ENCODE measurements around the gene GABPB2. TPM values are rescaled to one million over a fixed set of nuclear protein-coding genes. Genes with fewer than 3 reads are reported as not detected.

The GABPB2 gene
- 18.2 TPM for total RNA-seq

DNA sequence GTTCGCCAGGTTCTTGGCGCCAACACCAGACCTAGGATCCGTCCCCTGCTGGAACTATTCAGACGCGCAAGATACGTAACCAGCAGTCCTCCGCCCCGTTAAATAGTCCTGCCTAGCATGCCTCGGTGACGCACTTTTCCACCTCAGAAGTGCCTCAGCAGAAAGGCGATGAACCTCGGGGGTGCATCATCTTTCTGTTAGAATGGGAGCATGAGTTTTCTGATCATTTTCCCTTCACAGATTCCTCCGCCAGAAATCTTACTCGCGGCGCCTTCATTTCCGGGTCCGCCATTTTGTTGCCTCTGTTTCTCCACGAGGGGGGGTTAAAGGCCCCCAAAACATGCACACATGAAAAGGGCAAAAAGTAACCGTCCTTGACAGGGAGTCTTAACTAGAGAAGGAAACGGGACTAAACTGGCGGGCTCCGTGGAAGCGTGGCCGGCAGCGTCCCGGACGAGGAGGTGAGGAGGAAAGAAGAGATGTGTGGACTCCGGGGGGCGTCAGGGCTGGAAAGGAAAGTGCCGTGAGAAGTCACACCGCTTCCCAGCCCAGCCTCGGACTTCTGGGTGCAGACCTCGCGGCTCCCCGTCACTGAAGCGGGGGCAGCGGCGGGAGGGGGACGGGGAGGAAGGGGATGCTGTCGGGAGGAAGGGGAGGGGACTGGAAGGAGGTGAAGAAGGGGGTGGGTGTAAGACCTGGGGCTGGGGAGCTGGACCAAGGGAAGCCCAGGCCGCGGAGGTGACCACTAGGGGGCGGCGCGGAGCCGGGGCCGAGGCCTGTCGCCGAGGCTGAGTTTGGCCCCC is at the start of gene GABPB2:
Gene GABPB2, plus strand, starts transcription at position 288 of the 803 bp plus-strand sequence. CDS start 17,429 bp downstream, outside the sequence.

DNA sequence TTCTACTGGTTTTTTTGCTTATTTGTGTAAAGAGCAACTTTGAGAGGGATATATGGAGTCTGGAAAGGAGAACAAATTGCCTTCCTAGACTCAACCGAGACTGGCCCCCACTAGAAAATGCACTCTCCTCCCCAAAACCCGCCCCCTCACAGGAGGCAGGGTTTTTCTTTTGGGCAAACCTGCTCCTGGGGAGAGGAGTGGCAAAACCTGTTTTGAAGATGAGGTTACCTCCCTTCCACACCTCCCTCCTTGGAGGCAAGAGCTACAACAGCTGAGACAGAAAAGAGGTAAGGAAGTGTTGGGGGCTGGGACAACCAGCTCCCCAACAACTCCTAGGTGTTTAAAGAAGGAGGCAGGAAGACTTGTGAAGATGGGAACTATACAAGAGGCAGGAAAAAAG is 34.2 kb upstream of the GABPB2 start, which contains the start of gene BNIPL:
Gene BNIPL, plus strand, starts transcription at position 231 of the 400 bp plus-strand sequence. Its CDS starts 140 bp downstream, at position 371.

DNA sequence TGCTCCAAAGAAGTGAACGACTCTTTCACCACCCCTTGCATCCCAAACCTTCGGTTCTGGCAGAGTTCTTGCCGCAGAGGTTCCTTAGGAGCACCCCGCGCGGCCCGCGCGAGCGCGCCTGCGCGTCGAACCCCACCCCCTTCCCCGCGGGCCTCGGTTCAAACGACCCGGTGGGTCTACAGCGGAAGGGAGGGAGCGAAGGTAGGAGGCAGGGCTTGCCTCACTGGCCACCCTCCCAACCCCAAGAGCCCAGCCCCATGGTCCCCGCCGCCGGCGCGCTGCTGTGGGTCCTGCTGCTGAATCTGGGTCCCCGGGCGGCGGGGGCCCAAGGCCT is 23.0 kb upstream of the GABPB2 start, which contains the start of gene C1orf56:
Gene C1orf56, plus strand, starts transcription at position 161 of the 334 bp plus-strand sequence. Its CDS starts 97 bp downstream, at position 258.

DNA sequence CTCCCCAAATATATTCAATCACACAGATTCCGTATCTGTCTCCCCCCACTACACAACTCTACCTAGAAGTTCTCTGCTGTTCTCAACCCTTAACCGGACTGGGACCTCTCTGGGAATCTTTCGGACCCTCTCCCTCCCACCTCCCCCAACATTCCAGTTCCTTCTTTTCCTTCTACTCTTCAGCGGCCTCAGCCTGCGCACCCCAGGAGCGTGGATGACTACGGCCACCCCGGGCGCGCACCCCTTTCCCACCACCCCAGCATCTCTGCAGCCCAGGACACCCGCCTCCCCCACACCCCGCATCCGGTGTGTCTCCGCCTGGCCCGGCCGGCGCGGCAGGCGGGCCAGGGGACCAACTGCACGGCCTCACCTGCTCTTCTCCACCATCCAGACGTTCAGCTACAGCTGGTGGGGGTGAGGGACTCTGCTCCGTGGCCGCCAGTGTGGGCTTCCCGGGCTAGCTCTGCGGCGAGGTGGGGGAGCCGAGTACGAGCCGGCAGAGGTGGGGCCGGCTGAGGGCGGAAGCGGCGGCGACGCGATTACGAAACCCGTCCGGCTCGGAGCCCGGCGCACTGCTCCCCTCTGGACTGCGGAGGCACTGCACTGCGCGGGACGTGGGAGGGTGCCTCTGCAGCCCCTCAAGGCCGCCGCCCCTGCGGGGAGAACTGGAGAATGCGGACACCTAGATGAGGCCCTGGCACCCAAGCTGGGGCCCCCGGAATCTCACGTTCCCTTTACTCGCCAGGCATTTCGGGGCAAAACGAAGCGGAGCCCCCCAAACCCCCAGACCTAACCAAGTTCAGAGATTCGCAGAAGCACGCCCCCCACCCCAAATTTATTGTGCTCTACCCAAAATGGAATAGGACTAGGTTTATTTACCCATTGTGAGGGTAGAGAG is 11.2 kb upstream of the GABPB2 start, which contains the start of gene CDC42SE1:
Gene CDC42SE1, minus strand, starts transcription at position 514 of the 898 bp plus-strand sequence. CDS start 3,892 bp downstream, outside the sequence.

DNA sequence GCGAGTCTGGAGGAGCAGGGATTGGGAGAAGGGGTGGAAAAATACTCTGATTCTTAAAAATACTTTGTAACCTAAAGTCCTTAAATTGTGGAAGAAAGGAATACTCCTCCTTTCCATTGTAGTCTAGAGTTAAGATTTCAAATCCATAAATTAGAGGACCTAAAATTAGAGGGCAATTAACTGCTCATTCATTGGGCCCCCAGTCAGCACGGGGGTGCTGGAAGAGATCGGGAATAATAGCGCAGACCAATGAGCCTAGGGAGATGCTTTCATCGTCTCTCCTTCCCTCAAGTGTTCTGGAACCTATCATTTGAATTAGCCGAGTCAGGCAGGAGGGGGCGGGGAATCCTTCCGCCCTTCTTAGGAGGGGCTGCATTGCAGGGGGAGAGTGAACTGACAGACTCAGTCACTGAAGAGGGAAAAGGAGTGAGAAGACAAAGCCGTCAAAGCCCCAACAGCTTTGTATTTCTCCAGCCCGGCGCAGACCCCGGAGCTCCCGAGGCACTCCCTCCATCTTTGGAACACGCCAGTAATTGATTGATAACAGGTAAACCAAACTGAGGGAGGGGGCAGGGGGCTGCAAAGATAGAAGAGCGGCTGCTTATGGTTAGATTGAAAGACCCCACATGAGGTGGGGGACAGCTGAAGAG is 10.4 kb upstream of the GABPB2 start, which contains the start of gene MLLT11:
Gene MLLT11, plus strand, starts transcription at position 391 of the 650 bp plus-strand sequence. CDS start 6,828 bp downstream, outside the sequence.

DNA sequence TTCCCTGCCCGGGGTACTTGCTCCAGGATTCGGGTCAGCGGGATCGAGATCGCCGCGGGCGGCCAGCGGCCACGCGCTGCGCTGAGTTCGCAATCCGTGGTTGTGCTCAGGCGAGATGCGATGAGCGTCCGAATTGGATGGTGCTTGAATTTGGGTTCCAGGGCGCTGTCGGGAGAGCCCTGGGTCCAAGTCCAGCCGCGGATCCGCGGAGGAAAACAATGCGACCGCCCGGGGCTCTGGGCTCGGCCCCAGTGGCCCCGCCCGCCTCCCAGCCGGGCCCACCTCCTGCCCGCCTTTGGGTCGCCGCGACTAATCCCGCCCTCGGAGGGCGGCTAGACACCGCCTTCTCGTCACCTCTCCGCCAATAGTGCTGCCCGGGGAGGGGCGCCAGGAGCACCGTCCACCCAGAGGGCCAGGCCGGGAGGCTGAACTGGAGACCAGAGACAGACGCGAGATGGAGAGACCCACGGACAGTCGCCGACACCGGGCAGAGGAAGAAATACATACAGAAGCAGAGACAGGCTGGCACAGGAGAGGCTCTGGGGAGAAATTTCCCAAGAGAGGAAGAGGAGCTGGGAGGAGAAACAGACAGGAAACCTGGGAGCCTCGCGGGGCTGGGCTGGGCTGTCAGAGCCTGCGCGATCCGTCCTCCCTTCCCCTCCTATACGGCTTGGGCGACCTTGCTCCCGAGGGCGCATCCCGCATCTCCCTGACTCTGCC is 76.0 kb downstream of the GABPB2 start, which contains the start of gene SEMA6C:
Gene SEMA6C, minus strand, starts transcription at position 220 of the 720 bp plus-strand sequence. CDS start 4,010 bp downstream, outside the sequence.

DNA sequence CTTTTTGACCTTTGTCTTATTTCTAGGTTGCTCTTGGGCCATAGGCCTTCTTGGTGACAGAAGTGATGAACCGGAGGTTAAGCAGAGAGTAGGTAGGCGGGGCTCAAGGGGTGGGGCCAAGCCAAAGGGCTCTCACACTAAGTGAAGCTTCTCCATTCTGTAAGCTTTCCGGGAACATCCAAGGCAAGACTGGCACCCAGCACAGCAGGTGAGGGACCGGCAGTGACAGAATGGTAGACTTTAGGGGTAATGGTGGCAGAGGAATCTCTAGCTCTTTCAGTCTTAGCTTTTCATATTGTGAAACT is 85.9 kb downstream of the GABPB2 start, which contains the start of gene TNFAIP8L2:
Gene TNFAIP8L2, plus strand, starts transcription at position 135 of the 305 bp plus-strand sequence. CDS start 2,049 bp downstream, outside the sequence.

DNA sequence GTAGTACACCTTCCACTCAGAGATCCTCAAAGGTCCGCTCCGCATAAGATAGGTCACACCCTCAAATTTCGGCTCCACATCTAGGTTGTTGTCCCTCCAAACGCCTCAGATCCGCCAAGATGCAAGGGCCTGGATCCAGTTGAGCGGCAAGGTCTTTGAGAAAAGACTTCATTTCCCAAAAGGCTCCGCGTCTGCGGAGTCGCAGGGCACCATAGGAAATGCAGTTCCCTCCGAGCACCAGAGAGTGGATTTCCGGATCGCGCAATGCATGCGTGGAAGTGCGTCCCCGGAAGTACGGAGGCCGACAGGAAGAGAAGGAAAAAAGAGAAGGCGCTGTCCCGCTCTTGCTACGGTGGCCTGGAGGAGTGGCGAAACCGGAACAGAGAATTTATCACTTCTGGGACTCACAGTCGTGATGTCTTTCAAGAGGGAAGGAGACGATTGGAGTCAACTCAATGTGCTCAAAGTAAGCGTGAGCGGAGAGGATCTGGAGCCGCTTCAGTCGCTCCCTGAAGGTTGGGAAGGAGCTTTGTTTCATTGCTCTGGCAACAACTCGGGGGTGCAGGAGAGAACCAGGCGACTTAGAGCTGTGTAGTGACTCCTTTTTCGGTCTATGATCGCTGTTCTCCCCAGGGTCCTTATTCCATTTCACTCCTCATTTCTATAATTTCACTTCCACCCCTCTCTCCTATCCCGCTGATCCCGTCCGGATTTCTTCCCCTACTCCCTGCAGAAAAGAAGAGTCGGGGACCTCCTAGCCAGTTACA is 95.4 kb downstream of the GABPB2 start, which contains the start of the genes LYSMD1 and SCNM1:
Gene LYSMD1, minus strand, starts transcription at position 165 of the 767 bp plus-strand sequence. CDS start 644 bp downstream, outside the sequence.
Gene SCNM1, plus strand, starts transcription at position 407 of the 767 bp plus-strand sequence. Its CDS starts 9 bp downstream, at position 416.

Small RNA genes within 50 kb of the gene (small RNA-seq; reads per million reads assigned to genes)
- gene RNU6-884P (ENCODE audit: low replicate concordance), result not detected

Other genes with a start within 250 kb of the GABPB2 start
- gene ARNT, start 194.2 kb upstream of the GABPB2 start, total RNA-seq, result 53.2 TPM
- not detected for gene CTXND2, start 183.6 kb upstream of the GABPB2 start, total RNA-seq
- 61.7 TPM for gene SETDB1, start 144.4 kb upstream of the GABPB2 start, total RNA-seq
- gene CERS2, start 95.9 kb upstream of the GABPB2 start, total RNA-seq, result 123 TPM
- gene ANXA9, start 88.5 kb upstream of the GABPB2 start, total RNA-seq, result 8.5 TPM
- gene MINDY1, start 63.9 kb upstream of the GABPB2 start, total RNA-seq, result 45.6 TPM
- gene PRUNE1, start 62.3 kb upstream of the GABPB2 start, total RNA-seq, result 26.0 TPM
- 1.9 TPM for gene BNIPL, start 34.2 kb upstream of the GABPB2 start, total RNA-seq
- 5.5 TPM for gene C1orf56, start 23.0 kb upstream of the GABPB2 start, total RNA-seq
- 48.6 TPM for gene CDC42SE1, start 11.1 kb upstream of the GABPB2 start, total RNA-seq
- 4.1 TPM for gene MLLT11, start 10.4 kb upstream of the GABPB2 start, total RNA-seq
- 39.0 TPM for gene SEMA6C, start 75.9 kb downstream of the GABPB2 start, total RNA-seq
- 2.3 TPM for gene TNFAIP8L2, start 85.9 kb downstream of the GABPB2 start, total RNA-seq
- 12.6 TPM for gene LYSMD1, start 95.1 kb downstream of the GABPB2 start, total RNA-seq
- 20.4 TPM for gene SCNM1, start 95.4 kb downstream of the GABPB2 start, total RNA-seq
- gene TMOD4, start 105.2 kb downstream of the GABPB2 start, total RNA-seq, result 12.4 TPM
- gene VPS72, start 119.4 kb downstream of the GABPB2 start, total RNA-seq, result 26.0 TPM
- gene PIP5K1A, start 127.8 kb downstream of the GABPB2 start, total RNA-seq, result 70.8 TPM
- gene PSMD4, start 184.0 kb downstream of the GABPB2 start, total RNA-seq, result 97.2 TPM
- gene ZNF687, start 211.5 kb downstream of the GABPB2 start, total RNA-seq, result 28.6 TPM

Data from metanephros (tissue), 2 donors.